Ishikawa (cell line): ENCODE measurements around the gene IL17RC.

Experiments
- CEBPB ChIP-seq: IDR thresholded peaks from 2 replicates; pipeline ENCODE4 v1.6.1; 2012
- CREB1 ChIP-seq: IDR thresholded peaks from 2 replicates; pipeline ENCODE4 v1.6.1; 2012; ENCODE audit warnings: low read depth
- EGR1 ChIP-seq: IDR thresholded peaks from 2 replicates; pipeline ENCODE4 v1.6.1; 2012
- EP300 ChIP-seq: IDR thresholded peaks from 2 replicates; pipeline ENCODE4 v1.6.1; 2012; ENCODE audit warnings: borderline replicate concordance
- FOXM1 ChIP-seq: IDR thresholded peaks from 2 replicates; pipeline ENCODE4 v1.6.1; 2012; ENCODE audit warnings: low read depth, borderline replicate concordance
- MAX ChIP-seq: IDR thresholded peaks from 2 replicates; pipeline ENCODE4 v1.6.1; 2012
- NFIC ChIP-seq: IDR thresholded peaks from 2 replicates; pipeline ENCODE4 v1.6.1; 2012
- RAD21 ChIP-seq: IDR thresholded peaks from 2 replicates; pipeline ENCODE4 v1.6.1; 2012; ENCODE audit warnings: low read depth
- TAF1 ChIP-seq: IDR thresholded peaks from 2 replicates; pipeline ENCODE4 v1.6.1; 2012; ENCODE audit warnings: low read depth, mild to moderate bottlenecking
- TCF12 ChIP-seq: IDR thresholded peaks from 2 replicates; pipeline ENCODE4 v1.6.1; 2012; ENCODE audit warnings: low read depth
- TEAD4 ChIP-seq: IDR thresholded peaks from 2 replicates; pipeline ENCODE4 v1.6.1; 2012
- USF1 ChIP-seq: IDR thresholded peaks from 2 replicates; pipeline ENCODE4 v1.6.1; 2012
- YY1 ChIP-seq: IDR thresholded peaks from 2 replicates; pipeline ENCODE4 v1.6.1; 2012; ENCODE audit warnings: low read depth
- ZBTB7A ChIP-seq: IDR thresholded peaks from 2 replicates; pipeline ENCODE4 v1.6.1; 2012; ENCODE audit warnings: low read depth
- TF ChIP-seq, protein P1 (sequence below): IDR thresholded peaks from 2 replicates; pipeline ENCODE4 v1.6.1; 2012; ENCODE audit warnings: low read depth, mild to moderate bottlenecking

IL17RC gene

DNA sequence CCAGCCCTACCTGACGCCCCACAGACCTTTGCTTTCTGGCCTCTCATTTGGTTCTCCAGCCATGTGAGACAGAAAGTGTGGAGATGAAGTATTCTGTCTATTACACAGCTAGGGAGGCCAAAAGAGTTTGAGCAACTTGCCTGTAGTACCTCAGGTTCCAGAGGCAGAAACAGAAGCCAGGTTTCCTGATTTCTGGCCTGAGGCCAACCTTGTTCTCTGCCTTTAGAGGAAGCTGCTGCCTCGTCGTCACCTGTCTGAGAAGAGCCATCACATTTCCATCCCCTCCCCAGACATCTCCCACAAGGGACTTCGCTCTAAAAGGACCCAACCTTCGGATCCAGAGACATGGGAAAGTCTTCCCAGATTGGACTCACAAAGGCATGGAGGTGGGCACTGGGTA lies 10.4 kb upstream of the IL17RC start:
- TF ChIP-seq TAF1, result no peak
- no peak for TF ChIP-seq RAD21
- TF ChIP-seq TCF12, result no peak
- no peak for TF ChIP-seq CREB1
- no peak for TF ChIP-seq EGR1
- no peak for TF ChIP-seq MAX
- TF ChIP-seq NFIC, result no peak
- TF ChIP-seq CEBPB, result no peak
- TF ChIP-seq YY1, result no peak
- TF ChIP-seq ZBTB7A, result no peak
- TF ChIP-seq, protein P1, sequence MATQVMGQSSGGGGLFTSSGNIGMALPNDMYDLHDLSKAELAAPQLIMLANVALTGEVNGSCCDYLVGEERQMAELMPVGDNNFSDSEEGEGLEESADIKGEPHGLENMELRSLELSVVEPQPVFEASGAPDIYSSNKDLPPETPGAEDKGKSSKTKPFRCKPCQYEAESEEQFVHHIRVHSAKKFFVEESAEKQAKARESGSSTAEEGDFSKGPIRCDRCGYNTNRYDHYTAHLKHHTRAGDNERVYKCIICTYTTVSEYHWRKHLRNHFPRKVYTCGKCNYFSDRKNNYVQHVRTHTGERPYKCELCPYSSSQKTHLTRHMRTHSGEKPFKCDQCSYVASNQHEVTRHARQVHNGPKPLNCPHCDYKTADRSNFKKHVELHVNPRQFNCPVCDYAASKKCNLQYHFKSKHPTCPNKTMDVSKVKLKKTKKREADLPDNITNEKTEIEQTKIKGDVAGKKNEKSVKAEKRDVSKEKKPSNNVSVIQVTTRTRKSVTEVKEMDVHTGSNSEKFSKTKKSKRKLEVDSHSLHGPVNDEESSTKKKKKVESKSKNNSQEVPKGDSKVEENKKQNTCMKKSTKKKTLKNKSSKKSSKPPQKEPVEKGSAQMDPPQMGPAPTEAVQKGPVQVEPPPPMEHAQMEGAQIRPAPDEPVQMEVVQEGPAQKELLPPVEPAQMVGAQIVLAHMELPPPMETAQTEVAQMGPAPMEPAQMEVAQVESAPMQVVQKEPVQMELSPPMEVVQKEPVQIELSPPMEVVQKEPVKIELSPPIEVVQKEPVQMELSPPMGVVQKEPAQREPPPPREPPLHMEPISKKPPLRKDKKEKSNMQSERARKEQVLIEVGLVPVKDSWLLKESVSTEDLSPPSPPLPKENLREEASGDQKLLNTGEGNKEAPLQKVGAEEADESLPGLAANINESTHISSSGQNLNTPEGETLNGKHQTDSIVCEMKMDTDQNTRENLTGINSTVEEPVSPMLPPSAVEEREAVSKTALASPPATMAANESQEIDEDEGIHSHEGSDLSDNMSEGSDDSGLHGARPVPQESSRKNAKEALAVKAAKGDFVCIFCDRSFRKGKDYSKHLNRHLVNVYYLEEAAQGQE, result no peak
- TF ChIP-seq EP300, result no peak
- TF ChIP-seq FOXM1, result no peak
- TF ChIP-seq USF1, result no peak

- no peak for TF ChIP-seq TCF12
- no peak for TF ChIP-seq CEBPB
- TF ChIP-seq NFIC, result no peak
- no peak for TF ChIP-seq CREB1
- no peak for TF ChIP-seq RAD21
- no peak for TF ChIP-seq EGR1
- TF ChIP-seq MAX, result no peak
- TF ChIP-seq TEAD4, result no peak
- TF ChIP-seq EP300, result no peak
- TF ChIP-seq USF1, result no peak
Measured at GRCh38 chr3:9908286-9908685, 8.6 kb upstream of the IL17RC start.

DNA sequence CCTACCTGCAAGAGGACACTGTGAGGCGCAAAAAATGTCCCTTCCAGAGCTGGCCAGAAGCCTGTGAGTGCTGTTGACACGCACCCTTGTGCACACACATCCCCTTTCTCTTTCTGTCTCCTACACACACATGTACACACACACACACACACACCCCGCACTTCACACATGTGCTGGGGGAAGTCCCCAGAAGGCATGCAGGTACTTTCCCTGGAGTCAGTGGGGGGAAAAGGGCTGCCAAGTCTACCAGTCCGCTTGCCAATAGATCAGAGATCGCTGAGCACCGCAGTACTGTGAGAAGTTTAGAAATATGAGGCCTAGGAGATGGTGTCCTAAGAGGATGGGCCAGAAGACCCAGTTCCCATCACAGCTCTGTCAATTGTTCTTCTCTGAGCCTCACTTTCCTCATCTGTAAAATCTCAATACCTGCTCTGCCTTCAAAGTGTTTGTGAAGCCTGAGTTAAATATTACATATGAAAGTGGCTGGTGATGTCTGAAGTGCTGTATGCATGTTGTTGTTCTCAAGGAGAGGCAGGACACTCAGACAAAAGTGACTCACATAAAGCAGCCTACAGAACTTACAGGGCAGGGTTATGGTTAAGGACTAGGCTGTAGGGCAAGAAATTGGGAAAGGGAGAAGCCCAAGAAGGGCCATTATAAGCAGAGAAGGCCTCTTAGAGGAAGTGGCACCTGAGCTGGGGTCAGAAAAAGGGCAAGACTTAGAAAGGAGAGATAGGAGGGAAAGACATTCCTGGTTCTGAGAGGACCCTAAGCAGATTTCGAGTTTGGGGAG lies 7.5 kb upstream of the IL17RC start:
- TF ChIP-seq EP300 (no peak), USF1 (no peak), YY1 (no peak), CEBPB (no peak), TAF1 (no peak), TCF12 (no peak), EGR1 (no peak), NFIC (no peak), MAX (no peak), TEAD4 (no peak), FOXM1 (no peak), CREB1 (no peak), ZBTB7A (no peak), RAD21 (no peak)
- TF ChIP-seq, protein P1, result no peak

- no peak for TF ChIP-seq MAX
- TF ChIP-seq TEAD4, result no peak
- no peak for TF ChIP-seq ZBTB7A
- TF ChIP-seq TAF1, result no peak
- no peak for TF ChIP-seq CREB1
- TF ChIP-seq NFIC, result no peak
- no peak for TF ChIP-seq EGR1
- TF ChIP-seq EP300, result no peak
- TF ChIP-seq TCF12, result no peak
- TF ChIP-seq FOXM1, result no peak
- TF ChIP-seq USF1, result no peak
- TF ChIP-seq YY1, result no peak
- TF ChIP-seq CEBPB, result no peak
- TF ChIP-seq, protein P1, result no peak
- no peak for TF ChIP-seq RAD21
Measured at GRCh38 chr3:9911863-9912262, 5.0 kb upstream of the IL17RC start.
